Measurements from ENCODE around the gene USP54. TPM values are rescaled to one million over a fixed set of nuclear protein-coding genes. Genes with fewer than 3 reads are reported as not detected.
A peak's percentile ranks its signal among the peaks of the same experiment; 100 is the strongest.
"Not testable (repeated sequence)": the region's sequence is repeated elsewhere in the genome, so short reads cannot be mapped to it uniquely, and the experiment has no call there.

Gene USP54
- total RNA-seq, 1 experiment from 2014 or later = 32.8 TPM

DNA sequence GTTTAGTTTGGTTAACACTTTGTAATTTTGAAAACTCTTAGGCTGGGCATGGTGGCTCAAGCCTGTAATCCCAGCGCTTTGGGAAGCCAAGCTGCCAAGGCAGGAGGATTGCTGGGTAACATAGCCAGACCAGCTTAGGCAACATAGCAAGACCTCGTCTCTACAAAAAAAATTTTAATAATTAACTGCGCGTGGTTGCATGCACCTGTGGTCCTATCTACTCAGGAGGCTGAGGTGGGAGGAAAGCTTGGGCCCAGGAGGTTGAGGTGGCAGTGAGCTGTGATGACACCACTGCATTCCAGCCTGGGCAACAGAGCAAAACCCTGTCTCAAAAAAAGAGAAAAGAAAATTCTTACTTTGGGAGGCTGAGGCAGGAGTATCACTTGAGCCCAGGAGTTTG is 31.9 kb upstream of the USP54 start:
- peaks cover 8% of the 10 kb centered on the region for H3K4me1 ChIP-seq (ENCODE audit: control insufficient read depth, insufficient read depth, low read length)
- ATAC-seq = no peak
- no peak overlapping the region for H3K4me3 ChIP-seq (ENCODE audit: low read depth in 2 of 2, low read length in 2 of 2)
- in situ Hi-C loops (cut with HindIII; ENCODE audit: low pct_unique_long_range_greater_than_20kb, low sequenced_read_pairs) (no loop called here), intact Hi-C loops (cut with micrococcal nuclease; ENCODE audit: unreplicated experiment) (no loop called here)
- no peaks in the 10 kb centered on the region for H3K9me3 ChIP-seq (ENCODE audit: control insufficient read depth, insufficient read depth, low read depth, low read length)
- H3K27ac ChIP-seq (ENCODE audit: low read length) = no peak overlapping the region
- no peaks in the 10 kb centered on the region for H3K36me3 ChIP-seq (ENCODE audit: control insufficient read depth, insufficient read depth, low read length)
- TF ChIP-seq TCF7L2 (IDR thresholded peaks at IDR 0.05; ENCODE audit: low read depth, low read length) (no peak), POLR2AphosphoS5 (IDR thresholded peaks at IDR 0.05; ENCODE audit: low read depth, low read length) (no peak), SIN3A (IDR thresholded peaks at IDR 0.05; ENCODE audit: borderline replicate concordance, insufficient read depth, low read depth, low read length) (no peak)
- TF ChIP-seq, protein P1, sequence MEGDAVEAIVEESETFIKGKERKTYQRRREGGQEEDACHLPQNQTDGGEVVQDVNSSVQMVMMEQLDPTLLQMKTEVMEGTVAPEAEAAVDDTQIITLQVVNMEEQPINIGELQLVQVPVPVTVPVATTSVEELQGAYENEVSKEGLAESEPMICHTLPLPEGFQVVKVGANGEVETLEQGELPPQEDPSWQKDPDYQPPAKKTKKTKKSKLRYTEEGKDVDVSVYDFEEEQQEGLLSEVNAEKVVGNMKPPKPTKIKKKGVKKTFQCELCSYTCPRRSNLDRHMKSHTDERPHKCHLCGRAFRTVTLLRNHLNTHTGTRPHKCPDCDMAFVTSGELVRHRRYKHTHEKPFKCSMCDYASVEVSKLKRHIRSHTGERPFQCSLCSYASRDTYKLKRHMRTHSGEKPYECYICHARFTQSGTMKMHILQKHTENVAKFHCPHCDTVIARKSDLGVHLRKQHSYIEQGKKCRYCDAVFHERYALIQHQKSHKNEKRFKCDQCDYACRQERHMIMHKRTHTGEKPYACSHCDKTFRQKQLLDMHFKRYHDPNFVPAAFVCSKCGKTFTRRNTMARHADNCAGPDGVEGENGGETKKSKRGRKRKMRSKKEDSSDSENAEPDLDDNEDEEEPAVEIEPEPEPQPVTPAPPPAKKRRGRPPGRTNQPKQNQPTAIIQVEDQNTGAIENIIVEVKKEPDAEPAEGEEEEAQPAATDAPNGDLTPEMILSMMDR (IDR thresholded peaks at IDR 0.05) = no peak
- TF ChIP-seq, protein P2, sequence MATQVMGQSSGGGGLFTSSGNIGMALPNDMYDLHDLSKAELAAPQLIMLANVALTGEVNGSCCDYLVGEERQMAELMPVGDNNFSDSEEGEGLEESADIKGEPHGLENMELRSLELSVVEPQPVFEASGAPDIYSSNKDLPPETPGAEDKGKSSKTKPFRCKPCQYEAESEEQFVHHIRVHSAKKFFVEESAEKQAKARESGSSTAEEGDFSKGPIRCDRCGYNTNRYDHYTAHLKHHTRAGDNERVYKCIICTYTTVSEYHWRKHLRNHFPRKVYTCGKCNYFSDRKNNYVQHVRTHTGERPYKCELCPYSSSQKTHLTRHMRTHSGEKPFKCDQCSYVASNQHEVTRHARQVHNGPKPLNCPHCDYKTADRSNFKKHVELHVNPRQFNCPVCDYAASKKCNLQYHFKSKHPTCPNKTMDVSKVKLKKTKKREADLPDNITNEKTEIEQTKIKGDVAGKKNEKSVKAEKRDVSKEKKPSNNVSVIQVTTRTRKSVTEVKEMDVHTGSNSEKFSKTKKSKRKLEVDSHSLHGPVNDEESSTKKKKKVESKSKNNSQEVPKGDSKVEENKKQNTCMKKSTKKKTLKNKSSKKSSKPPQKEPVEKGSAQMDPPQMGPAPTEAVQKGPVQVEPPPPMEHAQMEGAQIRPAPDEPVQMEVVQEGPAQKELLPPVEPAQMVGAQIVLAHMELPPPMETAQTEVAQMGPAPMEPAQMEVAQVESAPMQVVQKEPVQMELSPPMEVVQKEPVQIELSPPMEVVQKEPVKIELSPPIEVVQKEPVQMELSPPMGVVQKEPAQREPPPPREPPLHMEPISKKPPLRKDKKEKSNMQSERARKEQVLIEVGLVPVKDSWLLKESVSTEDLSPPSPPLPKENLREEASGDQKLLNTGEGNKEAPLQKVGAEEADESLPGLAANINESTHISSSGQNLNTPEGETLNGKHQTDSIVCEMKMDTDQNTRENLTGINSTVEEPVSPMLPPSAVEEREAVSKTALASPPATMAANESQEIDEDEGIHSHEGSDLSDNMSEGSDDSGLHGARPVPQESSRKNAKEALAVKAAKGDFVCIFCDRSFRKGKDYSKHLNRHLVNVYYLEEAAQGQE (IDR thresholded peaks at IDR 0.05; ENCODE audit: insufficient read depth in 1 of 2, low read depth in 2 of 2, low read length in 1 of 2) = no peak
- POLR2A ChIA-PET = no interaction called here
- TSS peak; percentile 31 for BruUV-seq (replicated peaks)
- H3K27me3 ChIP-seq (ENCODE audit: control insufficient read depth, insufficient read depth, low read length) = no peaks in the 10 kb centered on the region
- no peak for DNase-seq (ENCODE audit: low read depth, low spot score)
- CTCF ChIA-PET = no interaction called here

DNA sequence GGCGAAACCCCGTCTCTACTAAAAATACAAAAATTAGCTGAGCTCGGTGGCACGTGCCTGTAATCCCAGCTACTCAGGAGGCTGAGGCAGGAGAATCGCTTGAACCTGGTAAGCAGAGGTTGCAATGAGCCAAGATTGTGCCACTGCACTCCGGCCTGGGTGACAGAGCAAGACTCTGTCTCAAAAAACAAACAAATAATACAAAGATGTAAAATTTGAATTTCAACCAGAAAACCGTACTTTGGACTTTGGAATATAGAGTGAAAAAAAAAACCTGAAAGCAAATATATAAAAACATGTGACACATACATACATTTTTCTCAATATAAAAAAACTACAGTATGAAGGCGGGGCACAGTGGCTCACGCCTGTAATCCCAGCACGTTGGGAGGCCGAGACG is 29.8 kb upstream of the USP54 start:
- H3K4me1 ChIP-seq (ENCODE audit: control insufficient read depth, insufficient read depth, low read length); in situ Hi-C loops (cut with HindIII; ENCODE audit: low pct_unique_long_range_greater_than_20kb, low sequenced_read_pairs); ATAC-seq; intact Hi-C loops (cut with micrococcal nuclease; ENCODE audit: unreplicated experiment); H3K36me3 ChIP-seq (ENCODE audit: control insufficient read depth, insufficient read depth, low read length); H3K27ac ChIP-seq (ENCODE audit: low read length); BruUV-seq (replicated peaks); CTCF ChIA-PET; H3K4me3 ChIP-seq (ENCODE audit: low read depth in 2 of 2, low read length in 2 of 2); H3K27me3 ChIP-seq (ENCODE audit: control insufficient read depth, insufficient read depth, low read length); POLR2A ChIA-PET; DNase-seq (ENCODE audit: low read depth, low spot score); H3K9me3 ChIP-seq (ENCODE audit: control insufficient read depth, insufficient read depth, low read depth, low read length): not testable (repeated sequence)

DNA sequence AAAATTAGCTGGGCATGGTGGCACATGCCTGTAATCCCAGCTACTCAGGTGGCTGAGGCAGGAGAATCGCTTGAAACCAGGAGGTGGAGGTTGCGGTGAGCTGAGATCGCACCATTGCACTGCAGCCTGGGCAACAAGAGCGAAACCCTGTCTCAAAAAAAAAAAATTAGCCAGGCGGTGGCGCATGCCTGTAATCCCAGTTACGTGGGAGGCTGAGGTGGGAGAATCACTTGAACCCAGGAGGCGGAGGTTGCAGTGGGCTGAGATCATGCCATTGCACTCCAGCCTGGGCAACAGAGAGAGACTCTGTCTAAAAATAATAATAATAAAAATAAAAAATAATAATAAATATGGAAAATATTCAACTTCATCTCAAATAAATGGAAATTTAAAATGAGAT is 26.0 kb upstream of the USP54 start:
- H3K27ac ChIP-seq (ENCODE audit: low read length); H3K36me3 ChIP-seq (ENCODE audit: control insufficient read depth, insufficient read depth, low read length); ATAC-seq; DNase-seq (ENCODE audit: low read depth, low spot score); H3K4me3 ChIP-seq (ENCODE audit: low read depth in 2 of 2, low read length in 2 of 2); POLR2A ChIA-PET; H3K27me3 ChIP-seq (ENCODE audit: control insufficient read depth, insufficient read depth, low read length); intact Hi-C loops (cut with micrococcal nuclease; ENCODE audit: unreplicated experiment); H3K9me3 ChIP-seq (ENCODE audit: control insufficient read depth, insufficient read depth, low read depth, low read length); in situ Hi-C loops (cut with HindIII; ENCODE audit: low pct_unique_long_range_greater_than_20kb, low sequenced_read_pairs); H3K4me1 ChIP-seq (ENCODE audit: control insufficient read depth, insufficient read depth, low read length); BruUV-seq (replicated peaks): not testable (repeated sequence)
- CTCF ChIA-PET = interaction anchor here (0.6 kb wide), 1 partner anchor 103 kb away, joined by 4 read pairs; no protein-coding TSS in a partner anchor
